ENCODE results near the gene VSIR. TPM values are rescaled to one million over a fixed set of nuclear protein-coding genes. Genes with fewer than 3 reads are reported as not detected.

VSIR gene
- polyA plus RNA-seq, 1 of the 3 experiments (the other 2 are of a cell fraction), result 11.3 TPM

- H3F3A ChIP-seq (replicated peaks; ENCODE audit: insufficient read depth), result no peaks in the 10 kb centered on the region
- no peaks in the 10 kb centered on the region for H3K9me2 ChIP-seq
- CTCF ChIA-PET, result interaction anchor here (0.6 to 14.1 kb wide), 8 partner anchors 12 to 335 kb away, joined by 3 to 195 read pairs (median 4); no protein-coding TSS in a partner anchor
- POLR2A ChIA-PET, result no interaction called here
- TF ChIP-seq FOXM1 (IDR thresholded peaks at IDR 0.05; ENCODE audit: low read depth), result no peak
- TF ChIP-seq, protein P1, sequence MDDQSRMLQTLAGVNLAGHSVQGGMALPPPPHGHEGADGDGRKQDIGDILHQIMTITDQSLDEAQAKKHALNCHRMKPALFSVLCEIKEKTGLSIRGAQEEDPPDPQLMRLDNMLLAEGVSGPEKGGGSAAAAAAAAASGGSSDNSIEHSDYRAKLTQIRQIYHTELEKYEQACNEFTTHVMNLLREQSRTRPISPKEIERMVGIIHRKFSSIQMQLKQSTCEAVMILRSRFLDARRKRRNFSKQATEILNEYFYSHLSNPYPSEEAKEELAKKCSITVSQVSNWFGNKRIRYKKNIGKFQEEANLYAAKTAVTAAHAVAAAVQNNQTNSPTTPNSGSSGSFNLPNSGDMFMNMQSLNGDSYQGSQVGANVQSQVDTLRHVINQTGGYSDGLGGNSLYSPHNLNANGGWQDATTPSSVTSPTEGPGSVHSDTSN (IDR thresholded peaks at IDR 0.05), result no peak
- TF ChIP-seq MXI1 (IDR thresholded peaks at IDR 0.05; ENCODE audit: low read depth, low read length), result no peak
- TF ChIP-seq REST (IDR thresholded peaks at IDR 0.05; ENCODE audit: low read depth, low read length), result no peak
- TF ChIP-seq CHD2 (IDR thresholded peaks at IDR 0.05; ENCODE audit: low read length, partially characterized antibody), result no peak
- TF ChIP-seq, protein P2, sequence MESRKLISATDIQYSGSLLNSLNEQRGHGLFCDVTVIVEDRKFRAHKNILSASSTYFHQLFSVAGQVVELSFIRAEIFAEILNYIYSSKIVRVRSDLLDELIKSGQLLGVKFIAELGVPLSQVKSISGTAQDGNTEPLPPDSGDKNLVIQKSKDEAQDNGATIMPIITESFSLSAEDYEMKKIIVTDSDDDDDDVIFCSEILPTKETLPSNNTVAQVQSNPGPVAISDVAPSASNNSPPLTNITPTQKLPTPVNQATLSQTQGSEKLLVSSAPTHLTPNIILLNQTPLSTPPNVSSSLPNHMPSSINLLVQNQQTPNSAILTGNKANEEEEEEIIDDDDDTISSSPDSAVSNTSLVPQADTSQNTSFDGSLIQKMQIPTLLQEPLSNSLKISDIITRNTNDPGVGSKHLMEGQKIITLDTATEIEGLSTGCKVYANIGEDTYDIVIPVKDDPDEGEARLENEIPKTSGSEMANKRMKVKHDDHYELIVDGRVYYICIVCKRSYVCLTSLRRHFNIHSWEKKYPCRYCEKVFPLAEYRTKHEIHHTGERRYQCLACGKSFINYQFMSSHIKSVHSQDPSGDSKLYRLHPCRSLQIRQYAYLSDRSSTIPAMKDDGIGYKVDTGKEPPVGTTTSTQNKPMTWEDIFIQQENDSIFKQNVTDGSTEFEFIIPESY (IDR thresholded peaks at IDR 0.05; ENCODE audit: borderline replicate concordance, low read depth), result no peak
- no peaks in the 10 kb centered on the region; the same call in 1 of the 2 replicates for H3K27me3 ChIP-seq (ENCODE audit: insufficient read depth)
- WGBS (ENCODE audit: low lambda C conversion rate), result 82% methylated on average over 4 of the region's 4 CpGs
- H3K27ac ChIP-seq (ENCODE audit: low read depth in 2 of 2, low read length in 1 of 2), result no peak overlapping the region
- no peaks in the 10 kb centered on the region for H4K20me1 ChIP-seq (ENCODE audit: insufficient read depth)
- no peak overlapping the region for H2AFZ ChIP-seq (ENCODE audit: low read depth)
- no peak overlapping the region for H3K9ac ChIP-seq
- no peak for DNase-seq
- H3K4me3 ChIP-seq (ENCODE audit: low read depth in 2 of 2, low read length in 1 of 2), result no peak overlapping the region
- peaks cover 0 to 37% of the 10 kb centered on the region in 2 experiments; a peak in 1 of 4 replicates for H3K4me1 ChIP-seq (ENCODE audit: control insufficient read depth in 1 of 2, insufficient read depth in 2 of 2, low read depth in 1 of 2, low read length in 1 of 2)
- H3K9me3 ChIP-seq, result no peaks in the 10 kb centered on the region
- no peaks in the 10 kb centered on the region for H3K36me3 ChIP-seq (replicated peaks in 1 of 2; ENCODE audit: control insufficient read depth in 1 of 2, insufficient read depth in 2 of 2, low read length in 1 of 2)
- no peak overlapping the region for H3K4me2 ChIP-seq
- H3K79me2 ChIP-seq (ENCODE audit: insufficient read depth), result no peaks in the 10 kb centered on the region
Measured at GRCh38 chr10:71714031-71714410, 59.3 kb downstream of the VSIR start.

DNA sequence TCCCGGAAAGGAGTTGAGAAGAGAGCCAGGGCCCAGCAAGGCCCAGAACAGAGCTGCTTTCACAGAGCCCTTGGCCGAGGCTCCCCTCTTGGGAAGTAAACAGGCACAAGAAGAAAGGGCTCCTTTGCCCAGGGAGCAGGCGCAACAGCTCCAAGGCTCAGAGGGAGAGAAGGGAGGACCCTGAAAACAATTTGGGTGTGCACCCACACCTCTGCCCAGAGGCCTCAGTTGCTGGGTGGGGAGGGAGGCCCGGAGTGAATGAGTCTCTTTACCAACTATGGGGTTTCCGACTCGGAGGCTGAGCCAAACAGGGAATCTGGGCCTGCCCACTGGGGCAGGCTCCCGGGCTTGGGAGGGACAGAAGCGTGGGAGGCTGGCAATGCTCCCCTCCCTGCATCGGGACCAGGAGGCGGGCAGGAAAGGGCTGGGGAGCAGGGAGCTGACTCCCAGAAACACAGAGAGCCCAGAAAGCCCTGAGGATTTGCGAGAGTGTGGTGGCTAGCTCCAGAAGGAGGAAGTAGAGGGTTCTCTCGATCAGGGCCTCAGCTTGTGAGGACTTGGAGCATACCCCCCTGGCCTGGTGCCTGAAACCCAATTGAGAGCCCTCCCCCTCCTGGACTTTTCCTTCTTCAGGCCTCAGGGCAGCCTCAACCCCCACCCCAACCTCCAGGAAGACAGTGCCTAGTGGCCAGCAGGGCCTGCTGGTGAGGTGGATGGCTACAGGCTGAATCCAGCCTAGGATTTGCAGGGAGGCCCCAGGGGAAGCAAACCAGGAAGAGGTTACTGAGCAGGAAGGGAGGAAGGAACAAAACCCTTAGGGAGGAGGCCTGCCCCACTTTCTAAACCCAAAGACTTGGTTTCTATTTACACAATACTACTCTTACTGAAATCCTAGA lies 59.9 kb downstream of the VSIR start:
- no peaks in the 10 kb centered on the region; the same call in 1 of the 2 replicates for H3K27me3 ChIP-seq (ENCODE audit: insufficient read depth)
- no peak for TF ChIP-seq NFIC (IDR thresholded peaks at IDR 0.05; ENCODE audit: borderline replicate concordance)
- no peak for TF ChIP-seq GABPA (IDR thresholded peaks at IDR 0.05; ENCODE audit: low read depth)
- TF ChIP-seq JUND (IDR thresholded peaks at IDR 0.05), result no peak
- no peak for TF ChIP-seq RXRA (IDR thresholded peaks at IDR 0.05; ENCODE audit: borderline replicate concordance, low read depth)
- no peak for TF ChIP-seq CTCF (IDR thresholded peaks at IDR 0.05)
- no peak for TF ChIP-seq SMC3 (IDR thresholded peaks at IDR 0.05; ENCODE audit: low read depth, low read length)
- no peak for TF ChIP-seq FOXM1 (IDR thresholded peaks at IDR 0.05; ENCODE audit: low read depth)
- no peak for TF ChIP-seq CHD2 (IDR thresholded peaks at IDR 0.05; ENCODE audit: low read length, partially characterized antibody)
- no peak for TF ChIP-seq TCF12 (IDR thresholded peaks at IDR 0.05)
- TF ChIP-seq NRF1 (IDR thresholded peaks at IDR 0.05; ENCODE audit: low read depth, low read length), result no peak
- H3K4me2 ChIP-seq, result no peak overlapping the region
- no peak overlapping the region for H3K9ac ChIP-seq
- no peaks in the 10 kb centered on the region for H3K9me2 ChIP-seq
- H3K36me3 ChIP-seq (replicated peaks in 1 of 2; ENCODE audit: control insufficient read depth in 1 of 2, insufficient read depth in 2 of 2, low read length in 1 of 2), result no peaks in the 10 kb centered on the region
- POLR2A ChIA-PET, result no interaction called here
- CTCF ChIA-PET, result interaction anchor here (0.6 to 14.1 kb wide), 10 partner anchors 12 to 398 kb away, joined by 3 to 195 read pairs (median 4); partner anchors contain the start of gene VSIR
- no peak overlapping the region for H3K4me3 ChIP-seq (ENCODE audit: low read depth in 2 of 2, low read length in 1 of 2)
- peaks cover 0 to 37% of the 10 kb centered on the region in 2 experiments; a peak in 1 of 4 replicates for H3K4me1 ChIP-seq (ENCODE audit: control insufficient read depth in 1 of 2, insufficient read depth in 2 of 2, low read depth in 1 of 2, low read length in 1 of 2)
- no peaks in the 10 kb centered on the region for H4K20me1 ChIP-seq (ENCODE audit: insufficient read depth)
- H3K9me3 ChIP-seq, result no peaks in the 10 kb centered on the region
- no peak for DNase-seq
- H3F3A ChIP-seq (replicated peaks; ENCODE audit: insufficient read depth), result no peaks in the 10 kb centered on the region
- H3K27ac ChIP-seq (ENCODE audit: low read depth in 2 of 2, low read length in 1 of 2), result no peak overlapping the region; a peak in 1 of 4 replicates
- no peak overlapping the region for H2AFZ ChIP-seq (ENCODE audit: low read depth)
- H3K79me2 ChIP-seq (ENCODE audit: insufficient read depth), result no peaks in the 10 kb centered on the region
- 59% methylated on average over 10 of the region's 12 CpGs for WGBS (ENCODE audit: low lambda C conversion rate)
